Calu3 (cell line): Measurements from ENCODE around the gene RERG. TPM values are rescaled to one million over a fixed set of nuclear protein-coding genes. Genes with fewer than 3 reads are reported as not detected.

ENCODE experiments used
- Bru-seq: library from RNA; stranded (reverse); fragments of 400-500 nt; gene quantifications from one replicate; lab custom pipeline; 2021; lab: Mats Ljungman, UMichigan
- BruChase-seq, 2 experiments: library from RNA; stranded (reverse); fragments of 400-500 nt; gene quantifications; one replicate each; lab custom pipeline; 2021; lab: Mats Ljungman, UMichigan
- BruUV-seq: library from RNA; stranded (reverse); fragments of 400-500 nt; replicated peaks from 2 replicates; lab custom pipeline; 2021; lab: Mats Ljungman, UMichigan
- CTCF ChIA-PET: fragments of 300-600 bp; sonication (Branson Sonifier 250); formaldehyde crosslinking; loops from one replicate; lab custom pipeline; 2022; ENCODE audit warnings: antibody characterized with exemption; lab: Charles Lee
- DNase-seq: peaks from one replicate; pipeline ENCODE4 v3.0.0; 2022
- H3K27ac Mint-ChIP-seq: one replicate; pipeline ENCODE4 v1.8.0; 2022; ENCODE audit warnings: mixed read lengths; ENCODE audit not compliant: unreplicated experiment
- H3K27me3 Mint-ChIP-seq: one replicate; pipeline ENCODE4 v1.8.0; 2022; ENCODE audit warnings: mixed read lengths; ENCODE audit not compliant: unreplicated experiment
- H3K36me3 Mint-ChIP-seq: one replicate; pipeline ENCODE4 v1.8.0; 2022; ENCODE audit warnings: mild to moderate bottlenecking, moderate library complexity, mixed read lengths; ENCODE audit not compliant: insufficient read depth, unreplicated experiment
- H3K4me1 Mint-ChIP-seq: one replicate; pipeline ENCODE4 v1.8.0; 2022; ENCODE audit warnings: mild to moderate bottlenecking, low read depth, mixed read lengths; ENCODE audit not compliant: unreplicated experiment
- H3K4me3 Mint-ChIP-seq: one replicate; pipeline ENCODE4 v1.8.0; 2022; ENCODE audit warnings: mild to moderate bottlenecking, low read depth, moderate library complexity, mixed read lengths; ENCODE audit not compliant: unreplicated experiment
- H3K9me3 Mint-ChIP-seq: one replicate; pipeline ENCODE4 v1.8.0; 2022; ENCODE audit warnings: low read depth, mixed read lengths; ENCODE audit not compliant: unreplicated experiment
- intact Hi-C: fragments of 100-400 bp; cut with micrococcal nuclease; formaldehyde crosslinking; loops from one replicate; pipeline ENCODE4 v1.10.0; 2022; ENCODE audit not compliant: unreplicated experiment
- long read RNA-seq: library from polyadenylated mRNA; stranded (forward); transcript quantifications from one replicate; pipeline ENCODE4 v2.0.0, GENCODE V29; 2022
- total RNA-seq: library from RNA; stranded (reverse); gene quantifications from 2 replicates; pipeline ENCODE4 v1.2.3, GENCODE V29; 2022
- TF ChIP-seq, protein P1 (sequence below): fragments of 200-600 bp; IDR thresholded peaks from one replicate; pipeline ENCODE4 v1.8.0; 2022; ENCODE audit warnings: antibody characterized with exemption; ENCODE audit not compliant: unreplicated experiment

RERG gene, protein sequence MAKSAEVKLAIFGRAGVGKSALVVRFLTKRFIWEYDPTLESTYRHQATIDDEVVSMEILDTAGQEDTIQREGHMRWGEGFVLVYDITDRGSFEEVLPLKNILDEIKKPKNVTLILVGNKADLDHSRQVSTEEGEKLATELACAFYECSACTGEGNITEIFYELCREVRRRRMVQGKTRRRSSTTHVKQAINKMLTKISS
- total RNA-seq = 6.0 and 8.9 TPM in 2 replicates
- Bru-seq, nascent RNA = percentile 56 among the genes with signal in this experiment
- BruChase-seq, experiment 1, labeled RNA remaining after a 6-hour chase = percentile 38 among the genes with signal in this experiment
- percentile 36 among the genes with signal in this experiment for BruChase-seq, experiment 2, labeled RNA remaining after a 2-hour chase
- long read RNA-seq, partial matches to known transcripts = 0 of 4 reads
- long read RNA-seq, other reads (novel, unspliced or antisense) = 2 of 4 reads

GRCh38 chr12:15220915-15221885 is at the start of gene RERG:
Gene RERG (minus strand): TSS chr12:15221417. CDS start chr12:15217489, 3,928 bp downstream.
- no peaks in the 10 kb centered on the region for H3K9me3 Mint-ChIP-seq
- H3K27ac Mint-ChIP-seq = peak within 1 kb of the TSS; percentile 29
- H3K36me3 Mint-ChIP-seq = peaks cover 6% of the 10 kb centered on the region
- CTCF ChIA-PET = interaction anchor here (0.6 to 3.6 kb wide), 19 partner anchors 11 to 410 kb away, joined by 3 to 45 read pairs (median 4); no protein-coding TSS in a partner anchor
- intact Hi-C loops = loop anchor here (1.0 to 5.0 kb wide), 3 partner anchors 70 to 224 kb away; no protein-coding TSS in a partner anchor
- BruUV-seq = no TSS peak
- TF ChIP-seq, protein P1, sequence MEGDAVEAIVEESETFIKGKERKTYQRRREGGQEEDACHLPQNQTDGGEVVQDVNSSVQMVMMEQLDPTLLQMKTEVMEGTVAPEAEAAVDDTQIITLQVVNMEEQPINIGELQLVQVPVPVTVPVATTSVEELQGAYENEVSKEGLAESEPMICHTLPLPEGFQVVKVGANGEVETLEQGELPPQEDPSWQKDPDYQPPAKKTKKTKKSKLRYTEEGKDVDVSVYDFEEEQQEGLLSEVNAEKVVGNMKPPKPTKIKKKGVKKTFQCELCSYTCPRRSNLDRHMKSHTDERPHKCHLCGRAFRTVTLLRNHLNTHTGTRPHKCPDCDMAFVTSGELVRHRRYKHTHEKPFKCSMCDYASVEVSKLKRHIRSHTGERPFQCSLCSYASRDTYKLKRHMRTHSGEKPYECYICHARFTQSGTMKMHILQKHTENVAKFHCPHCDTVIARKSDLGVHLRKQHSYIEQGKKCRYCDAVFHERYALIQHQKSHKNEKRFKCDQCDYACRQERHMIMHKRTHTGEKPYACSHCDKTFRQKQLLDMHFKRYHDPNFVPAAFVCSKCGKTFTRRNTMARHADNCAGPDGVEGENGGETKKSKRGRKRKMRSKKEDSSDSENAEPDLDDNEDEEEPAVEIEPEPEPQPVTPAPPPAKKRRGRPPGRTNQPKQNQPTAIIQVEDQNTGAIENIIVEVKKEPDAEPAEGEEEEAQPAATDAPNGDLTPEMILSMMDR = peak; percentile 94
- peak within 1 kb of the TSS; percentile 79 for H3K4me3 Mint-ChIP-seq
- DNase-seq = peak; percentile 92
- peaks cover 12% of the 10 kb centered on the region for H3K4me1 Mint-ChIP-seq
- no peaks in the 10 kb centered on the region for H3K27me3 Mint-ChIP-seq

- Mint-ChIP-seq H3K4me1 (peaks cover 14% of the 10 kb centered on the region), H3K27me3 (no peaks in the 10 kb centered on the region), H3K36me3 (no peaks in the 10 kb centered on the region), H3K27ac (peak overlapping the region; percentile 12), H3K9me3 (no peaks in the 10 kb centered on the region), H3K4me3 (no peak overlapping the region)
- BruUV-seq = no TSS peak
- TF ChIP-seq, protein P1 = no peak
- CTCF ChIA-PET = interaction anchor here (1.3 kb wide), 1 partner anchor 43 kb away, joined by 5 read pairs; no protein-coding TSS in a partner anchor
- no peak for DNase-seq
- intact Hi-C loops = loop anchor here (10.0 kb wide), 2 partner anchors 584 to 614 kb away; partner anchors contain the start of gene STRAP
Measured at GRCh38 chr12:15270591-15270990, 49.4 kb upstream of the RERG start.

DNA sequence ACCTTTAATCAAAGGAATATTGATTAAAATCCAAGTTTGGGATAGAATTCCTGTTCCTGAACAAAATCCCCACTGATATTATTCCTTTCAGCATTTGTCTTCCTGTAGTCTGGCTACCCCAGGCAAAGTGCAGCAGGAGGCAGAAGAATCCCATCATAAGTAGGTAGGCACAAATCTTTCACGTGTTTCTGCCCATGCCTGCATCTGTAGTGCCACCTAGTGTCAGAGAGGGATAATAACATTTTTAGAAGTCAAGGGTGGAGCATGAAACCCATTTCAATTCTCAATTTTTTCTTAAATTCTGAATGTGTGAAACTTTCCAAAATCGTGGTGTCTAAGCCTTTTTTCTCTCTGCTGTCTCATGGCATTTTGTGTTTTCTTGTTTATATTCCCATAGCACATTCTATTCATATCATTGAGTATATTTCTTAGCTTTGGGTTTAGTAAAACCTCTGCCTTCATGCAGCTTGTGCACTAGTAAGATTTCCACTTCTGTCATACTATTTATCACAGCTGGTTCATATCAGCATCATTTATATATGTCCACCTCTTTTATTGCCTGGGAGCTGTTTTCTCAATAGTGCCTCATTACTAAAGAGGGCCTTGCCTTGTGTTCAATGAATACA is 47.8 kb upstream of the RERG start:
- TF ChIP-seq, protein P1 = peak; percentile 65
- intact Hi-C loops = loop anchor here (1.0 kb wide), 2 partner anchors 42 to 118 kb away; no protein-coding TSS in a partner anchor
- Mint-ChIP-seq H3K36me3 (no peaks in the 10 kb centered on the region), H3K27me3 (no peaks in the 10 kb centered on the region), H3K4me3 (no peak overlapping the region), H3K9me3 (no peaks in the 10 kb centered on the region), H3K4me1 (peaks cover 6% of the 10 kb centered on the region), H3K27ac (no peak overlapping the region)
- no TSS peak for BruUV-seq
- CTCF ChIA-PET = no interaction called here
- DNase-seq = peak; percentile 52
